GM15510 (cell line): Measurements from ENCODE around the gene GARIN1A.

Source experiments
- POLR2A ChIP-seq: IDR thresholded peaks from 3 replicates; pipeline ENCODE4 v1.6.1; 2011; ENCODE audit warnings: borderline replicate concordance; ENCODE audit not compliant: insufficient read length; ENCODE audit errors: extremely low read depth

GARIN1A gene

DNA sequence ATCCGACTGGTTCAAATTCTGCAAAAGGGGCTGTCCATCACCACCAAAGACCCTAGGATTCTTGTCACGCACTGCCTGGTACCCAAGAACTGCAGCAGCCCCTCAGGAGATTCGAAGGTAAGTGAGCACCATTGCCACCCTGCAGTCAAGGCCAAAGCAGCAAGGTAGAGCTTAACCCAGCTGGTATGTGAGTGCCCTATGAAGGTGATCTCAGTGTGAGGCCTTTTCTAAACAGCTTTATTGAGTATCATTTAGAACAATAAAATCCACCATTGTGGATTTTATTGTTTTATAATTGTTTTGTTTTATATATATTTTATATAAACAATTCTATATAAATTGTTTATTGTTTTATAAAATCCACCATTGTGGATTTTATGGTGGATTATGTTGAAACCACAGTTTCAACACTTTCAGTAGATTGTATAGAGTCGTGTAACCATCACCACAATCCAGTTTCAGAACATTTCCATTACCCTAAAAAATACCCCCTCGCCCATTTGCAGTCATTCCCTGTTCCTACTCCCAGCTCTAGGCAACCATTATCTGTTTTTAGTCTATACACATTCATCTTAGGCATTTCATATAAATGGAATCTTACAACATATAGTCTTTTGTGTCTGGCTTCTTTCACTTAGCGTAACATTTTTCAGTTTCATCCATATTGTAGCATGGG lies 47.0 kb downstream of the GARIN1A start:
- no peak for TF ChIP-seq POLR2A

DNA sequence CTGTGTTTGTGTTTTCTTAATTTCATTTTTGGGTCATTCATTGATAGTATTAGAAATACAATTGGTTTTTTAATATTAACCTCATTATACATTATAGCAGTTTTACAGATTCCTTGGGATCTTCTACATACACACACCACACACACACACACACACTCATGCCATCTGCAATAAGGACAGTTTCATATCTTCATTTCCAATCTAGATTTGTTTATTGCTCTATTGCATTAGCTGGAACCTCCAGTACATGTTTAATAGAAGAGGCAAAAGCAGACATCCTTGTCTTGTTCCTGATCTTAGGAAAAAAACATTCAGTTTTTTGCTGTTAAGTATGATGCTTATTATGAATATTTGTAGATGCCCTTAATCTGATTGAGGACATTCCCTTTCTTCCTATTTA lies 49.3 kb downstream of the GARIN1A start:
- TF ChIP-seq POLR2A: no peak
